NT2/D1 (cell line): ENCODE data around the gene SEMA3B.

Source experiments
- SUZ12 ChIP-seq: IDR thresholded peaks from 2 replicates; pipeline ENCODE4 v1.6.1; 2011; ENCODE audit not compliant: insufficient read length, insufficient read depth; ENCODE audit errors: extremely low read depth
- YY1 ChIP-seq: IDR thresholded peaks from 2 replicates; pipeline ENCODE4 v1.6.1; 2011; ENCODE audit not compliant: insufficient read length, insufficient read depth
- ZNF274 ChIP-seq: IDR thresholded peaks from 2 replicates; pipeline ENCODE4 v1.6.1; 2011; ENCODE audit warnings: mild to moderate bottlenecking, low read depth, low read length

DNA sequence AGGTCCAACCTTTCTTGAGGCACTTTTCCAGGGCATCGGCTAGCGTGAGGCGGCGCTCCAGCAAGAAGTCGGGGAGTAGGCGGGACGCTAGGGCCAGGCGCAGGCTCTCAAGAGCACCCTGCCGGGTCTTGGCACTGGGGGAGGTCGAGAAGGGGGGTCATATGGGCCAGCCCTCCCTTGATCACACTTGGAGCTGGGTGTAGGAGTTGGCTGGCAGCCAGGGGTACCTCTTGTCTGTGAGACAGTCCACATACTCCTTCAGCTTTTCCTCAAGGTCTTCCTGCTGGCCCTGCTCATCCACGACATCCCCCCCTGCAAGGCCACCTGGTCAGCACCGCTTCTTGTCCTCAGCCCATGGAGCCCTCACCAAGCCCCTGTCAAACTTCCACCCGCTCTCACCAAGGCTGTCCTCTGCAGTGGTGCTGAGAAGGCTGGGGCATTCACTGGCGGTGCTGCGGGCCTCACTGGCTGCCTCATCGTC, 21.3 kb downstream of the SEMA3B start:
- TF ChIP-seq YY1 (no peak), ZNF274 (no peak), SUZ12 (no peak)
